HL-60 (cell line): Measurements from ENCODE around the gene RBPJL.

Experiments
- CTCF ChIP-seq: IDR thresholded peaks from one replicate; pipeline ENCODE4 v1.5.1; 2011; ENCODE audit warnings: low read length, control low read depth, inconsistent platforms; ENCODE audit not compliant: insufficient read depth
- GABPA ChIP-seq: IDR thresholded peaks from 2 replicates; pipeline ENCODE4 v1.6.1; 2012; ENCODE audit warnings: low read depth
- POLR2AphosphoS5 ChIP-seq: IDR thresholded peaks from 2 replicates; pipeline ENCODE4 v1.6.1; 2012; ENCODE audit warnings: low read depth

DNA sequence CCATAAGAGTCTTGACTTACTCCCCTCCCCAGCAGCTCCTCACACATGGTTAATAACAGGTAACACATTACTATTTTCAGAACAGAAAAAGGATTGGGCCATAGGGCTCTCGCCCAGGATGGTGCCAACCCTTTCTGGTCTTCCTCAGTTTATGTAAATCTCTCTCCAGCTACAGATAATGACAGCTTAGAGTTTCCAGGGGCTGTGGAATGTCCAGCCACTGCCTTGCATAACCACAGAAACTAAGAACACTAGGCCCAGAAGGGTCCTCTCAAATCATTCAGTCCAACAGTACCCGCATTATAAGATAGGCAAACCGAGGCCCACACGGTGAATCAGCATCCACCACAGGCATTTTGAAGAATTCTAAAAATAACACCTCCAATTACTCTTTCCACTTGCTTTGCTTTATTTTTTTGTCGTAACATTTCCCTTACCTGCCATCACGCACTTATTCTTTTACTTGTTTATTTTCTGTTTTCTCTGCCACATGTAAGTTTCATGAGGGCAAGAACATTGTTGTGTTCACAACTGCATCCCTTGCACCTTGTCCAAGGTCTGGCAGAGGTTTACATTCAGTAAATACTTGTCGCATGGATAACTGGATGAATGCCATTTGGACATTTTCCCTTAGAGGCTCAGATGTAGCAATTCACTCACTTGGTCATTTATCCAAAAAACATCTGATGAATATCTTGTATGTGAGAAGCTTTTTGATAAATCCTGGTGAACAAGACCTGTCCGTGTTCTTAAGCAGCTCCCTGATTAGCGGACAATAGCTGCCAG, 48.0 kb downstream of the RBPJL start:
- TF ChIP-seq CTCF = no peak
- no peak for TF ChIP-seq GABPA
- no peak for TF ChIP-seq POLR2AphosphoS5
